Neuron (in vitro differentiated cells): ENCODE measurements around the gene PDCD1.
"Not testable (repeated sequence)": the region's sequence is repeated elsewhere in the genome, so short reads cannot be mapped to it uniquely, and the experiment has no call there.

ENCODE experiments used
- H2AFZ ChIP-seq: one replicate; pipeline ENCODE4 v1.6.1; 2013; ENCODE audit warnings: low read depth, mild to moderate bottlenecking, inconsistent platforms, low read length, moderate library complexity
- H3K27me3 ChIP-seq: one replicate; pipeline ENCODE4 v1.6.1; 2013; ENCODE audit warnings: low read length; ENCODE audit not compliant: insufficient read depth
- H3K36me3 ChIP-seq: one replicate; pipeline ENCODE4 v1.6.1; 2013; ENCODE audit warnings: low read length; ENCODE audit not compliant: insufficient read depth
- H3K4me1 ChIP-seq: one replicate; pipeline ENCODE4 v1.6.1; 2013; ENCODE audit warnings: low read length; ENCODE audit not compliant: insufficient read depth
- H3K4me3 ChIP-seq: 2 replicates; pipeline ENCODE4 v1.5.1; 2013; ENCODE audit warnings: mild to moderate bottlenecking, low read length, moderate library complexity
- H3K9me3 ChIP-seq: one replicate; pipeline ENCODE4 v1.6.1; 2013; ENCODE audit warnings: low read length

Gene PDCD1

DNA sequence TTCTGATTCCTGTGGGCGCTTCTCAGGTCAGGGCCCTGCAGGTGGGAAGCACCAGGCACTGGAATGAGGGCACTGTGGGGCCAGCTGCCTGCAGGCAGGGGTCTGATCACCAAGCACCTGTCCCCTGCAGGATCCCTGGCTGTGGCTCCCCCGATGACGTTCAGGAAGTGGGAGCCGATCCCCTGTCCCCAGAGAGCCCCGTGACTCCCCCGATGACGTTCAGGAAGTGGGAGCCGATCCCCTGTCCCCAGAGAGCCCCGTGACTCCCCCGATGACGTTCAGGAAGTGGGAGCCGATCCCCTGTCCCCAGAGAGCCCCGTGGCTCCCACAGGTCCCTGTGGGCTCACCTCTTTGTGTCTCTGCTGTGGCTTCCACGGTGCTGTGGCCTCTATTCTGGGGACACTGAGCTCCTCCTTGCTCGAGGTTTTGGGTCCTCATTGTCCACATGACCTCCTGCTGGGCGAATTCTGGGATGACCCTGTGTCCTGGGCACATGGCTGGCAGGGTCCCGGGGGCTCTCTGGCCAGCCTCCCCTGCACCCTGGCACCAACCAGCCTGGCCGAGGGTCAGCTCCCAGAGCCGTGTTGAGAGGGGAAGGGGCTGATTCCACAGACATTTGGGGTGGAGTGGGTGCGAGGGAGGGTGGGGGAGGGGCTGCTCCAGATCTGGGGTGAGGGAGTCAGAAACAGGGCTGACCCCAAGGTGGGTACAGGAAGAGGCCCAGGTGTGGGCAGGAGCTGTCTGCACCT, 44.9 kb downstream of the PDCD1 start:
- Histone ChIP-seq H3K4me3 (no peak overlapping the region), H3K27me3 (peaks cover 14% of the 10 kb centered on the region), H2AFZ (no peak overlapping the region), H3K36me3 (no peaks in the 10 kb centered on the region), H3K4me1 (peaks cover 3% of the 10 kb centered on the region), H3K9me3 (no peaks in the 10 kb centered on the region)

DNA sequence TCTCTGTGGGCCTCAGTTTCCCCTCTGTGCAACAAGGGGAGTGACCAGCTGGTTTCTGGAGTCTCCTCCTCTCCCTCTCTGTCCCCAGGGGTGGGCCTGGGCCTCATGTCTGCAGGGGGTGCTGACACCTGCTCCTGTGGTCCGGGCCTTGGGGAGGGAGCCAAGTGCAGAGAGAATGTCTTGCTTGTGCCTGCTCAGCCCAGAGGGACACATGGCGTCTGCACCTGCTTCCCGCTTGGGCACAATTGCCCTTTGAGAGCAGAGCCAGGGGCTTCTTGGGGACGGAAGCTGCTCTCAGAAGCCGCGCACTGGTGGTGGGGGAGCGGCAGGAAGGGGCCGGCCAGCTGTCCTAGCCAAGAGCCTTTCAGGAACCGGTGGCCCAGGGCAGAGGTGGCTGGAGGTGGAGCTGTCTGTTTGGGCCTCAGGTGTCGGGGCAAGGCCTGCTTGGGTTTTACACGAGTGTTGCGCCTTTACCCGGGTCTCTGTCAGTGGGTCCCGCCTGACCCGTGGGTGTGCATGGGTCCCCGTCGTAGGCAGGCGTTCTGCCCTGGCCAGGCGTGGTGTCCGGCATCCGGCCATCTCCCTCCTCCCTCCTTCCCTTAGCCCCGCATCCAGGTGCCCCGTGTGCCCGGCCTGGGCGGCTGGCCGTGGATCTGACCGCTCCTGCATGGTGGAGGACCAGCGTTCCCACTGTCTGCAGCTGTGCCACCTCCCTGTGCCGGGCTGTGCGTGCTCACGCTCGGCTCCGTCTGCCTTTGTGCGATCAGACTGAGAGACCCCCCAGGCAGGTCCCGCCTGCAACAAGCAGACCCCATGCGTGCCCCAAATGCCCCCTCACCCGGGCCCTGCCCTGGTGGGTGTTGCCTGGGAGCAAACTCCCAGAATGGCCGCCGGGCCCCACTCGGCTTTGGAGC, 45.7 kb downstream of the PDCD1 start:
- Histone ChIP-seq H3K4me1 (peaks cover 6% of the 10 kb centered on the region), H2AFZ (no peak overlapping the region), H3K36me3 (no peaks in the 10 kb centered on the region), H3K27me3 (peaks cover 15% of the 10 kb centered on the region), H3K9me3 (no peaks in the 10 kb centered on the region), H3K4me3 (no peak overlapping the region)

DNA sequence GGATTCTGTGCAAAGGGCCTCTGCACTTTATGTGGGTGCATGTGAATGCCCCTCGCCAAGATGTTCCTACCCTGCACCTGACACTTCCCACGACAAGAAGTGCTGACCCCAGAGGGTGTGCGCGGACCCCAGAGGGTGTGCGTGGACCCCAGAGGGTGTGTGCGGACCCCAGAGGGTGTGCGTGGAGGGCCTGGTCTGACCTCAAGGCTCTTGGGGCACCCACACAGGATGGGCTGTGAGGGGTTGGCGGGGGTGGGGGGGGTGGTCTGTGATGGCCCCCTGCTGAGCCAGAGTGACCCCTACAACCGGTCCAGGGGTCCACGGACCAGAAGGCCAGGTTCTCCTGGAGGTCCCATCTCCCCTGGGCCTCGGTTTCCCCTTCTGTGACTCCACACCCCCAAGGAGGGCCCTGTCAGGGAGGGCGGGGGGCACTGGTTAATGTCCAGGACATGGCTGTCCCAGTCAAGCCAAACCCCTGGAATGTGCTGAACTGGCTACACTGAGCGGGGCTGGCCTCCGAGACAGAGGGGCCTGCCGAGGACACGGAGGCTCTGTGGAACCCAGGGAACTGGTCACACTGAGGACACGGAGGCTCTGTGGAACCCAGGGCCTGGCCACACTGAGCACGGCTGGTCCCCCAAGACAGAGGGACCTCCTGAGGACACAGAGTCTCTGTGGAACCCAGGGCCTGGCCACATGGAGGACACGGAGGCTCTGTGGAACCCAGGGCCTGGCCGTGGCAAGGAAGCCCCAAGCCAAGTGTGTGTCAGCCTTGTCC, 46.6 kb downstream of the PDCD1 start:
- Histone ChIP-seq H2AFZ (no peak overlapping the region), H3K27me3 (peaks cover 15% of the 10 kb centered on the region), H3K4me1 (peaks cover 6% of the 10 kb centered on the region), H3K36me3 (no peaks in the 10 kb centered on the region), H3K4me3 (no peak overlapping the region), H3K9me3 (no peaks in the 10 kb centered on the region)

DNA sequence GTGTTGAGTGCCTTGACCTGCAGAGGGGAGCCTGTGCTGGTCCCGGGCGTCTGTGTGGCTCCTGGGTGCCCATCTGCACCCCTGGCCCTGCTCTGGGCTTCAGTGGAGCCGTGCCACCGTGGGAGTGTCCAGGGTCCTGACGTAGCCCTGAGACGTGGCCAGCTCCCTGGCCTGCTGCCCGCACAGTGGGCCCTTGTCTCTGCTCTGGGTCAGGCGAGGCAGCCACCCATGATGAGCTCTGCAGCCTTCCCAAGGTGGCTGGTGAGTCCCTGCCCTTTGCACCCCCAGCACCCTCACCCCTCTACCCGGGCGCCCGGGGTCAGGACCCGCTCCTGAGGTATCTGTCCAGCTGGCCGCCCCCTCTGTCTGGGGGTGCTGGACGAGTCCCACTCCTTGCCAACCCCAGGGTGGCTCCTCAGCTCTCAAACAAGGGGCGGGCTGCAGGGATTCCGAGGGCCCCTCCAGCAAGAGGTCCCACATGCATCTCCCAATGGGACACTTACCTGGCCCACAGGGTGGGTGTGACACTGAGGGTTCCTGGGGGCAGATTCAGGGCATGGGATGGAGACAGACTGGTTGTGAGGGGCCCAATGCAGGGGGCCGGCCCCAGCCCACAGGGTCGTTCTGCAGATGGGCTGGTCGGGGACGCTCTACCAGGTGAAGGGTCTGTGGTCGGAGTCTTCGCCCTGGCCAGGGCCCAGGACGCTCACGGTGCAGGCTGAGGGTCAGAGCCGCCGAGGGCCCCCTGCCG, 47.3 kb downstream of the PDCD1 start:
- Histone ChIP-seq H3K36me3 (no peaks in the 10 kb centered on the region), H3K4me3 (no peak overlapping the region), H2AFZ (no peak overlapping the region), H3K4me1 (peaks cover 6% of the 10 kb centered on the region), H3K9me3 (no peaks in the 10 kb centered on the region), H3K27me3 (peaks cover 14% of the 10 kb centered on the region)

DNA sequence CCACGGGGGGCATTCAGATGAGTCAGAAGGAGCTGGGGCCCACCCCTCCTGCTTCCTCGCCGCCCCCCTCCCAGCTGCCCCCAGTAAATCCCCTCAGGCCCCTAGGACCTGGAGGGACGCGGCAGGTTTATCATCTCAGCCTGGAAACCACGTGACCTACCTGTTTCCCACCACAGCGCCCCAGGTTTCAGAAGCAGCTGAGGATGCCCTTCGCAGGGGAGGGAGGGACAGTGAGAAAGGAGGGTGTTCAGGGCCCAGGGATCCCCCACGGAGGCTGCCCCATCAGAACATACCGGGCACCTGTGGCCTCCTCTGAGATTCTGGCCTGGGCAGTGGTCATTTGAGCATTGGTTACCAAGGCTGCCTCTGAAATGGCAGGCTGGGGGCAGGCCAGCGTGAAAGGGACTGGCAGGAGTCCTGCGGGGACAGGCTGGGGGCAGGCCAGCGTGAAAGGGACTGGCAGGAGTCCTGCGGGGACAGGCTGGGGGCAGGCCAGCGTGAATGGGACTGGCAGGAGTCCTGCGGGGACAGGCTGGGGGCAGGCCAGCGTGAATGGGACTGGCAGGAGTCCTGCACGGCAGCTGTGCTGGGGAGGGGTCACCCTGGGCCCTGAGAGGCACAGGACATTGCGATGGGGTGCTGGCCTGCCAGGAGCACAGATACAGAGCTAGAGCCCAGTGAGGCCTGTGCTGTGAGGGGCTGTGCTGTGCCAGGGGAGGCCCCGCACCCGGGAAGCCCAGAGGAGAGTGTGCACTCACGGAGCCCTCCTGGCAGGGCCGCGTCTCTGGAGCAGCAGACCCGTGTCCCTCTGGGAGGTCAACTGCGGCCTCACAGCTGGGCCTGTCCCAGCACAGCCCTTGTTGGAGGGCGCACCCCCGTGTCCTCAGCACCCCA, 48.1 kb downstream of the PDCD1 start:
- H3K36me3 ChIP-seq = no peaks in the 10 kb centered on the region
- H3K4me1 ChIP-seq = peaks cover 6% of the 10 kb centered on the region
- peaks cover 11% of the 10 kb centered on the region for H3K27me3 ChIP-seq
- no peak overlapping the region for H2AFZ ChIP-seq
- no peak overlapping the region for H3K4me3 ChIP-seq
- H3K9me3 ChIP-seq = no peaks in the 10 kb centered on the region

DNA sequence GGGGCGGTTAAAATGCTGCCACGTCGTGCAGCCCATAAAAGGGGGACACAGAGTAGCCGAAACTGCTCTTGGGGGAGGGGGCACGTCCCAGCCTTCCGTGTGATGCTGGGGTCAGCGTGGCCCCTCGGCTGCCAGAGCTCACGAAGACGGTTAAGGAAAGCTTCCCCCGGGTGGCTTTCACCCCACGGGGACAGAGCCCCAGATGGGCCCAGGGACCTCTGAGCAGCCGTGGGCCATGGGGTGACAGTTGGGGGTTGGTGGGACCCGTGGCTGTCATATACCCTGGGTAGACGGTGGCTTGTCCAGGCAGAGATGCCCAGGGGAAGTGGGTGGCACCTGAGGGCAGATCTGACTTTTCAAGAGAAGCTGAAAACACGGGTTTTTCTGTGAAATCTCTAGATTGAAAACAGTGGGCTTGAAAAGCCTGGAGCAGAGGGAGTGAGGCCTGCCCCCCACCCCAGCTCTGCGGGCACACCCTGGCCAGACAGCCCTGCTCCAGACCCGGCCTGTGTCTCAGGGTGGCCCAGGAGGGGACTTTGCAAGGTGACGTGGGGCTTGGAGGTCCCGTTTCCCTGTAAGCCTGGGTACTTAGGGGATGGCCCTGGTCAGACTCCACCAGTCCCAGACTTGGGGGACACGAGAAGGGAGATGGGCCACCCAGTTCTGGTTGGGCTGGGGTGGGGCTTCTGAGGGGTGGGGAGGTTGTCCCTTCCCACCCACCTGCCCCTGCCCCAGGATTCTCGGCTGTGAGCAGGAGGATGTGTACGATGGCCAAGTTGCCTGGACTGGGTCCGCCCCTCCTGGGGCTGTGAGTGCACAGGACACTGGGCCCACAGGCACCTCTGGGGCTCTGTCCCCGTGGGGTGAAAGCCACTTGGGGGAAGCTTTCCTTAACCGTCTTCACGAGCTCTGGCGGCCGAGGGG, 49.0 kb downstream of the PDCD1 start:
- H3K9me3 ChIP-seq = no peaks in the 10 kb centered on the region
- H2AFZ ChIP-seq = no peak overlapping the region
- H3K36me3 ChIP-seq = no peaks in the 10 kb centered on the region
- H3K4me1 ChIP-seq = peaks cover 10% of the 10 kb centered on the region
- H3K27me3 ChIP-seq = peaks cover 7% of the 10 kb centered on the region
- H3K4me3 ChIP-seq = no peak overlapping the region

DNA sequence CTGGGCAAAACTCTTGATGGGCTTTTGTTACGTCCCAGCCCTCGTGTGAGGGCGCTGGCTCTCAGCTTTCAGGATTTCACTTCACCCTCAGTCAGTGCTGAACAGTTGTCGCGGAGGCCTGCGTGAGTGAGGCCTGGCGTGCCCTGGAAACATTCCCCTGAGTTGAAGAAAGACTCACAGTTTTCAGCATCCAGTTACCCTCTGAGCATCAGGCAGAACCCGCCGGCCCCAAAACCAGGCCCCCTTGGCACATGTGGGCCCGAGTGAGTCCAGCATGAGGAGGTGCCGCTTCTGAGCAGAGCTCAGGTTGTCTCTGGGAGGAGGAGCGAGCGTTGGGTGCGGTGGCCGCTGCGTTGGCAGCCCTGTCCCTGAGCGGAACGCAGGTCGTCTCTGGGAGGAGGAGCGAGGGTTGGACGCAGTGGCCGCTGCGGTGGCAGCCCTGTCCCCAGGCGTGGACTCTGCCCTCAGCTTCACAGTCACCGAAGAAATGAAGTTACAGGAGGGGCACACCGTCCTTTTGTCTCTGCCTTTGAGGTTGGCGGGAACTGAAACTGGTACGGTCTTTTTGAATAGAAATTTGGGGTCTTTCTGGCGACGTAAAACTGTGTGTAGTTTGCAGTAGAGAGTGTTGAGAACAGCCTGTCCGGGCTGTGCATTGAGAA, 49.8 kb downstream of the PDCD1 start, which contains the start of gene NEU4:
NEU4 (plus strand) TSS at position 473 of the 662 bp plus-strand sequence. CDS start 5,292 bp downstream, outside the sequence.
- no peaks in the 10 kb centered on the region for H3K9me3 ChIP-seq
- H3K4me3 ChIP-seq = no peak within 1 kb of the TSS
- peaks cover 11% of the 10 kb centered on the region for H3K4me1 ChIP-seq
- H3K27me3 ChIP-seq = peaks cover 7% of the 10 kb centered on the region
- no peak within 1 kb of the TSS for H2AFZ ChIP-seq
- H3K36me3 ChIP-seq = no peaks in the 10 kb centered on the region

DNA sequence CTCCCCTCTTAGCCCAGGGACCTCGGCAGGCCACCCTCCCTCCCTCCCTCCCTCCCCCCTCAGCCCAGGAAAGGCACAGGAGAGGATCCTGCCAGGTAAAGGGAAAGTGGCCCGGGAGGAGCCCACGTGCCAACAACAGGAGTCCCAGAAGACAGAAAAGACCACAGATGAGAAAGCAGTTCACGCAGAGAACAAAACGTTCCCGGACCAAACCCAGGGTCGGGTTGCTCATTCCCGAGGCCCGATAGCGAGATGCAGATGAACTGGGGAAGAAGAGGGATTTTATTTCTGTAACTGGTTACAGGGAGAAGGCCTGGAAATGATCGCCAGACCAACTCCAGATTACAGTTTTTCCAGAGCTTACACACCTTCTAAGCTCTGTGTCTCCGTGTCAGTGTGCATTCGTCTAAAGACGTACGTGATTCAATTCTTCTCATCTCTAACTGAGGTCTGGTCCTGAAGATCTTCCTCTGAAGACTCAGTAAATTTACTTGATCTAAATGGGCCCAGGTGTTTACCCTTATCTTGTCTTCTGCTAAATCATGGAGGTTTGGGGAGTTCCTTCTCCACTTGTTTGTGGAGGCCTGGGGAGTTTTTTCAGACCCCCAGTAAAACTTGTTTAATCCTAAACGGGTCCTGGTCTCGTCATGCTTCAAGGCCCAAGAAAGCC, 50.5 kb downstream of the PDCD1 start:
- Histone ChIP-seq H3K27me3 (peaks cover 7% of the 10 kb centered on the region), H3K9me3 (peaks cover 3% of the 10 kb centered on the region), H3K4me3 (no peak overlapping the region), H2AFZ (no peak overlapping the region), H3K4me1 (peaks cover 11% of the 10 kb centered on the region), H3K36me3 (no peaks in the 10 kb centered on the region)

DNA sequence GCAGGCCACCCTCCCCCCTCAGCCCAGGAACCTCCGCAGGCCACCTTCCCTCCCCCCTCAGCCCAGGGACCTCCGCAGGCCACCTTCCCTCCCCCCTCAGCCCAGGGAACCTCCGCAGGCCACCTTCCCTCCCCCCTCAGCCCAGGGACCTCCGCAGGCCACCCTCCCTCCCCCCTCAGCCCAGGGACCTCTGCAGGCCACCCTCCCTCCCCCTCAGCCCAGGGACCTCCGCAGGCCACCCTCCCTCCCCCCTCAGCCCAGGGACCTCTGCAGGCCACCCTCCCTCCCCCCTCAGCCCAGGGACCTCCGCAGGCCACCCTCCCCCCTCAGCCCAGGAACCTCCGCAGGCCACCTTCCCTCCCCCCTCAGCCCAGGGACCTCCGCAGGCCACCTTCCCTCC, 52.5 kb downstream of the PDCD1 start:
- H3K27me3 ChIP-seq, H2AFZ ChIP-seq, H3K4me3 ChIP-seq, H3K36me3 ChIP-seq, H3K9me3 ChIP-seq: not testable (repeated sequence)
- peaks cover 11% of the 10 kb centered on the region for H3K4me1 ChIP-seq
